ENCODE measurements around the gene KIF19. TPM values are rescaled to one million over a fixed set of nuclear protein-coding genes. Genes with fewer than 3 reads are reported as not detected.
A peak's percentile ranks its signal among the peaks of the same experiment; 100 is the strongest.

KIF19 gene
- polyA plus RNA-seq, 3 donors = not detected

DNA sequence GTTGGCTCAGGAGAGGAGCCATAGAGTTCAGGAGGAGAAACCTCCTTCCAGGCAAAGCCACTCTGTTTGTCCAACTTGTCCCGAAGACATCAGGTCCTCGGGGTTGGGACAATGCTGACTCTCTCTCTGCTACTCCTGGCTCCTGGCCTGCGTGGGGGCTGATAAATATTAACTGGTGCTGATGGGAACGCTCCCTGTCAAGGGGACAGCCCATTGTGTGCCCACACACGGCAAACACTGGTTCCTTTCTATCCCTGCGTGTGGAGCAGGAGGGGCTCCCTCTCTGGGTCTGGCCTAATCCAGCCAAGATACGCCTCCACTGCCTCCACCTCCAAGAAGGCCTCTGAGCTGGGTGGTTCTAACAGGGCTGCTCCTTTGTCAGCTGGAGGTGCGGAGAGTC, 4.4 kb downstream of the KIF19 start:
- Histone ChIP-seq H4K20me1 (ENCODE audit: insufficient read depth, low read length) (no peaks in the 10 kb centered on the region), H3K4me3 (replicated peaks in 1 of 3; ENCODE audit: low read depth in 2 of 3, low read length in 3 of 3) (no peak overlapping the region), H3K9ac (ENCODE audit: insufficient read depth, low read length, poor library complexity, severe bottlenecking) (no peak overlapping the region), H2AFZ (ENCODE audit: insufficient read depth, low read depth, low read length, poor library complexity, severe bottlenecking) (no peak overlapping the region), H3K79me2 (ENCODE audit: insufficient read depth, low read length) (no peaks in the 10 kb centered on the region), H3K27me3 (ENCODE audit: control insufficient read depth in 2 of 2, insufficient read depth in 2 of 2, low read length in 2 of 2) (peaks cover 10 to 27% of the 10 kb centered on the region in 2 donors), H3K36me3 (replicated peaks in 1 of 2; ENCODE audit: control insufficient read depth in 1 of 2, insufficient read depth in 2 of 2, low read length in 2 of 2) (no peaks in the 10 kb centered on the region), H3K4me1 (ENCODE audit: control insufficient read depth in 1 of 2, insufficient read depth in 2 of 2, low read length in 2 of 2) (peaks cover 14 to 21% of the 10 kb centered on the region in 2 donors), H3K27ac (ENCODE audit: low read depth in 1 of 2, low read length in 2 of 2) (no peak overlapping the region), H3K9me3 (replicated peaks in 1 of 2; ENCODE audit: control insufficient read depth in 1 of 2, insufficient read depth in 1 of 2, low read length in 2 of 2) (no peaks in the 10 kb centered on the region), H3K4me2 (replicated peaks; ENCODE audit: extremely low read depth, low read length, poor library complexity, severe bottlenecking) (no peak overlapping the region)
- peaks cover 0 to 6% (median 0%) of the 10 kb centered on the region in 7 donors for H3K9me3 Mint-ChIP-seq
- H3K27me3 Mint-ChIP-seq (ENCODE audit: low read depth in 3 of 3) = peaks cover 29 to 44% (median 35%) of the 10 kb centered on the region in 3 donors
- H3K4me1 Mint-ChIP-seq = peaks cover 18% of the 10 kb centered on the region
- DNase-seq = no peak
- TF ChIP-seq, protein P1, sequence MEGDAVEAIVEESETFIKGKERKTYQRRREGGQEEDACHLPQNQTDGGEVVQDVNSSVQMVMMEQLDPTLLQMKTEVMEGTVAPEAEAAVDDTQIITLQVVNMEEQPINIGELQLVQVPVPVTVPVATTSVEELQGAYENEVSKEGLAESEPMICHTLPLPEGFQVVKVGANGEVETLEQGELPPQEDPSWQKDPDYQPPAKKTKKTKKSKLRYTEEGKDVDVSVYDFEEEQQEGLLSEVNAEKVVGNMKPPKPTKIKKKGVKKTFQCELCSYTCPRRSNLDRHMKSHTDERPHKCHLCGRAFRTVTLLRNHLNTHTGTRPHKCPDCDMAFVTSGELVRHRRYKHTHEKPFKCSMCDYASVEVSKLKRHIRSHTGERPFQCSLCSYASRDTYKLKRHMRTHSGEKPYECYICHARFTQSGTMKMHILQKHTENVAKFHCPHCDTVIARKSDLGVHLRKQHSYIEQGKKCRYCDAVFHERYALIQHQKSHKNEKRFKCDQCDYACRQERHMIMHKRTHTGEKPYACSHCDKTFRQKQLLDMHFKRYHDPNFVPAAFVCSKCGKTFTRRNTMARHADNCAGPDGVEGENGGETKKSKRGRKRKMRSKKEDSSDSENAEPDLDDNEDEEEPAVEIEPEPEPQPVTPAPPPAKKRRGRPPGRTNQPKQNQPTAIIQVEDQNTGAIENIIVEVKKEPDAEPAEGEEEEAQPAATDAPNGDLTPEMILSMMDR (IDR thresholded peaks at IDR 0.05) = no peak
- H3K36me3 Mint-ChIP-seq = peaks cover 0 to 3% of the 10 kb centered on the region in 2 donors
- H3K4me3 Mint-ChIP-seq = peak overlapping the region in 1 of 2 donors; percentile 39
- 82% methylated on average over 5 of the region's 8 CpGs for WGBS (ENCODE audit: insufficient coverage)
- intact Hi-C loops (cut with micrococcal nuclease) = no loop called here
- no peak overlapping the region for H3K27ac Mint-ChIP-seq

DNA sequence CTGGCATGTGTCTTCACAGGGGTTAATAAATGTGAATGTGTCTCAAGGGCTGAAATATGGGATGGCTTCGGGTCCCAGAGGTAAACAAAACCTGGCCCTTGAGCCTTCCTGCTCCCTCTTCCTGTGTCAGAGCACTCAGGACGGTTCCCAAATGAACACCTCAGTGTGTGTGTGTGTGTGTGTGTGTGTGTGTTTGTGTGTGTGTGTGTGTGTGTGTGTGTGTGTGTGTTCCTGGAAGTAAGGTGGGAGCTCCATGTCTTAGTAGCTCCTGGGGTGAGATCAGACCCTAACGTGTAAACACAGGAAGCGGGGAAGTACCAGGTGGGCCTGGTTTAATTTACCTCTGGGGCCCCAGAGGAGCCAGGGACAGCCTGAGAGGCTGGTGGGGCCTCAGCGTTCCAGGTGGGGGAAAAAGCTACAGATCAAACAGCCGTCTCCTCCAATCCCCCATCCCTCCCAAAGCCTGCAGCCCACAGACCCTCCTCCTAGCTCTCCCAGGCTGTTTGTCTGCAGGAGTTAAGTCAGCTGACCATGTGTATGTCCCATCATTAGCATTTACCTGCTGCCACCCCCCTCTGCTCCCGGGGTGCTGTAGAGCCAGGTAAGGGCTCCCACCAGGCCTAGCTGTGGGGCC, 6.1 kb downstream of the KIF19 start:
- H3K4me2 ChIP-seq (replicated peaks; ENCODE audit: extremely low read depth, low read length, poor library complexity, severe bottlenecking) = no peak overlapping the region
- H3K9me3 ChIP-seq (replicated peaks in 1 of 2; ENCODE audit: control insufficient read depth in 1 of 2, insufficient read depth in 1 of 2, low read length in 2 of 2) = no peaks in the 10 kb centered on the region
- Mint-ChIP-seq H3K27ac (peak overlapping the region in 1 of 7 donors; percentile 33), H3K4me3 (no peak overlapping the region), H3K4me1 (peaks cover 8% of the 10 kb centered on the region), H3K27me3 (ENCODE audit: low read depth in 3 of 3) (peaks cover 20 to 30% (median 24%) of the 10 kb centered on the region in 3 donors), H3K36me3 (no peaks in the 10 kb centered on the region), H3K9me3 (no peaks in the 10 kb centered on the region)
- no peak for DNase-seq
- no peak overlapping the region for H3K9ac ChIP-seq (ENCODE audit: insufficient read depth, low read length, poor library complexity, severe bottlenecking)
- WGBS (ENCODE audit: insufficient coverage) = 79% methylated on average over 4 of the region's 7 CpGs
- TF ChIP-seq, protein P1 (IDR thresholded peaks at IDR 0.05) = no peak
- no peaks in the 10 kb centered on the region for H4K20me1 ChIP-seq (ENCODE audit: insufficient read depth, low read length)
- H3K27me3 ChIP-seq (ENCODE audit: control insufficient read depth in 2 of 2, insufficient read depth in 2 of 2, low read length in 2 of 2) = peaks cover under 1 to 13% of the 10 kb centered on the region in 2 donors
- H3K4me1 ChIP-seq (ENCODE audit: control insufficient read depth in 1 of 2, insufficient read depth in 2 of 2, low read length in 2 of 2) = peaks cover 4 to 5% of the 10 kb centered on the region in 2 donors
- H3K36me3 ChIP-seq (replicated peaks in 1 of 2; ENCODE audit: control insufficient read depth in 1 of 2, insufficient read depth in 2 of 2, low read length in 2 of 2) = no peaks in the 10 kb centered on the region
- intact Hi-C loops (cut with micrococcal nuclease) = no loop called here
- H2AFZ ChIP-seq (ENCODE audit: insufficient read depth, low read depth, low read length, poor library complexity, severe bottlenecking) = no peak overlapping the region
- no peaks in the 10 kb centered on the region for H3K79me2 ChIP-seq (ENCODE audit: insufficient read depth, low read length)
- H3K27ac ChIP-seq (ENCODE audit: low read depth in 1 of 2, low read length in 2 of 2) = no peak overlapping the region
- no peak overlapping the region for H3K4me3 ChIP-seq (replicated peaks in 1 of 3; ENCODE audit: low read depth in 2 of 3, low read length in 3 of 3)

Measured in CD14-positive monocyte (primary cell).